Occipital lobe (tissue), 2 donors: ENCODE measurements around the gene TP53AIP1. TPM values are rescaled to one million over a fixed set of nuclear protein-coding genes. Genes with fewer than 3 reads are reported as not detected.
"Not testable (repeated sequence)": the region's sequence is repeated elsewhere in the genome, so short reads cannot be mapped to it uniquely, and the experiment has no call there.

Experiments
- DNase-seq: peaks from one replicate; lab custom pipeline; 2025; lab: John Stamatoyannopoulos, UW
- total RNA-seq: library from RNA; depleted of rRNA; stranded (reverse); fragments of >200 nt; gene quantifications from one replicate; pipeline ENCODE4 v1.2.3, GENCODE V29; 2014

TP53AIP1 gene
- total RNA-seq, 1 donor from 2014 or later, result 0.47 TPM

DNA sequence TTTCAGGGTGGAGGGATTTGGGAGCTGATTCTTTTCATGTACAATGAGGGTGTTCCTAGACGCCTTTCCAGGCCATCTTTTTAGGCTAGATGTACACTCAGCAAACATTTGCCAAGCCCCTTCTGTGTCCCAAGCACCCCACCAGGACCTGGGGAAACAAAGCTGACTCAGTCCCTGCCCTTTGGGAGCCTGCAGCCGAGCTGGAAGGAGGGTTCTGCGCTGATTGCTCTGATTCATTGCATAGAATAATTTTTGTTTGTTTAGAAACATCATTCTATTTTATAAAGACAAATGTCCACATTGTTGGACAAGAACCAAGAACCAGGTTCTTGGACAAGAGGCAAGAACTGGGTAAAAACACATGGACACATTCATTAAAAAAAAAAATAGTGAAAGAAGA lies 16.7 kb downstream of the TP53AIP1 start:
- DNase-seq, result no peak

DNA sequence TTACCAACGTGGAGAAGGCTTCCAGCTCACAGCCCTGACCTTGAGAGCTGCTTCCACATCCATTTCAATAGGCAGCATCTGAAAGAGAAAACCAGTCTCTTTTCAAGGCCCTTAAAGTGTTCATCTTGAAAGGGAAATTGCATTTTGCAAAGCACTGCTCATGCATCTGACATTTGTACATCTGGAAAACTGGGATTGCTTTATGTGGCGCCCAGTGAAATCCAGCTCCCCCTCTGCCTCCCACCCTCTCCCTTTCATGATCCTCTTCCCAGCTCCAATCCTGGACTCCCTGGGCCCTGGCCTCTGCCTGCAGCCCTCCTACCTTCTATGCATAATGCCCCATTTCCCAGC lies 17.4 kb downstream of the TP53AIP1 start:
- DNase-seq, result no peak

DNA sequence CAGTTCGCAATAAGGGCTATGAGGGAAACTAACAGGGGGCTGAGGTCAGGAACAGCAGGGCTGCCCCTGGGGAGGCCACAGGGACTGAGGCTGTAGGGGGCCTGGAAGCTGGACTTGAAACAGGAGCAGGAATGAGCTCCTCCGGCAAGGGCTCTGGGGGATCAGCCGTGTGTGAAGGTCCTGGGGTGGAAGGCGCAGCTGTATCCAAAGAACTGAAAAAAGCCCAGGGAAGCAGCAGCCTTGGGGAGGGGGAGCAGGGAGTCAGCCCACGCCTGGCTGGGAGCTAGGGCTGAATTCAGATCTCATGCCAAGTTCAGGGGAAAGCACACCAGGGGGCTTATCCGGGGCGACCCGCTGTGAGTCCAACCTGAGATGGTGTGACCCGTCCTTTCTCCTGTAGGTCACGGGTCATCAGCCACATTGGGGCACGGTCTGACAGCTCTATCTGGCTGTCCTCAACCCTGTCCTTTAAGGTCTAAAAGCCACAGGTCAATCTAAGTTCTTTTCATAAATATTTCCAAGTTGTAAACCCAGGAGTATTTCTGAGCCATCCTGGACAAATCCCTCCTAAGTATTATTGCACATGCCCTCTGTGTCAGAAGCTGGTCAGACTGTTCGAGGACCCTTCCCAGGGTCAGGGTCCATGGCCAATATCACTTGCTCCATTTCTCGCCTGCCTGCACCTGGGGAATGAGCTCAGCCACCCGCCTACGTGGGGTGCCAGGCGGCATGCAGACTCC lies 18.0 kb downstream of the TP53AIP1 start:
- no peak for DNase-seq

DNA sequence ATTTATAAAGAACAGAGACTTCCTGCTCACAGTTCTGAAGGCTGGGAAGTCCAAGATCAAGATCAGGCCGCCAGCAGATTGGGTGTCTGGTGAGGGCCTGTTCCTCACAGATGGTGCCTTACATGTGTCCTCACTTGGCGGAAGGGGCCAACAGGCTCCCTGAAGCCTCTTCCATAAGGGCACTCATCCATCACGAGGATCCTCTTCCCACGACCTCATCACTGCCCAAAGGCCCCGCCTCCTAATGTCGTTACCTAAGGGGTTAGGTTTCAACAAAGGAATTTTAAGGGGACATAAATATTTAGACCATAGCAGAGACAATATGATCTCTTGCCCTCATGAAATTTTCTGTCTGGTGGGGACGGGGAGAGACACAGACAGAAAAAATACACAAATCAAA lies 18.6 kb downstream of the TP53AIP1 start:
- no peak for DNase-seq

DNA sequence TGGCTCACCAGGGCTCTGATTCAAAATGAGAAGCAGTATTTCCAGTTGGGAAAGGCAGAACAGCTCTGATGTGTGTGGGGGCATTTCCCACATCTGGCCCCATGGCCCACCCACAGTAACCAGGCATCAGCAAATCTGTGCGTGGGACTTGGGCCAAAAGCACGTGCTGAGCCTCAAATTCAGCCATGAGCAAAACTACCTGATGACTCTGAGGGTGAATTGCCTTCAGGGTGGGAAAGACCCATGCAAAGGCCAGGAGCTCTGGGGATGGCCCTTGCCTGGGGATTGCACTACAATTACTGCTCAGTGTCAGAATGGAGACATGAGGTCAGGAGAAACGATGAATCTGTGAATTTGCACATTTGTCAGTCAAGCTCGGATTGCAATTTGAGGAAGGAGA lies 20.9 kb downstream of the TP53AIP1 start:
- no peak for DNase-seq

GRCh38 chr11:128920666-128921065 lies 22.0 kb downstream of the TP53AIP1 start:
- DNase-seq, result no peak

- DNase-seq, result not testable (repeated sequence)
These were observed 23.0 kb downstream of the TP53AIP1 start for GRCh38 chr11:128919635-128920034.

DNA sequence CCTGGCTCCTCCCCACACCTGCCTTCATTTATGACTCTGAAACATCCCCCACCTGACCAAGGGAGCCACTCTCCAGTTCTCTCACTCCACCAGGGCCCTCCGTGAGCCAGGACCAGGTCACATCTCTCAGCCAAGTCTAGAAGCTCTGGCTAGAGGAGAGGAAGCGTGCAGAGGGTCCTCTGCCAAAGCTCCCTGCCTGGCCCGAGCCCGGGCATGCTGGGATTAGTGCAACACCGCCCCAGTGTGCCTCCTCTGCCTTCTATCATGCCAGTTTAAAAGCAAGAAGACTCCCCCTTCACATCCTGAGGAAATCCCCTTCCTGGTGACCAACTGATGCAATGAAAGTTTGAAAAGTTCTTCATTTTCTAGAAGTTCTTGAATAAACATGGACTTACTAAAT lies 23.5 kb downstream of the TP53AIP1 start:
- no peak for DNase-seq

DNA sequence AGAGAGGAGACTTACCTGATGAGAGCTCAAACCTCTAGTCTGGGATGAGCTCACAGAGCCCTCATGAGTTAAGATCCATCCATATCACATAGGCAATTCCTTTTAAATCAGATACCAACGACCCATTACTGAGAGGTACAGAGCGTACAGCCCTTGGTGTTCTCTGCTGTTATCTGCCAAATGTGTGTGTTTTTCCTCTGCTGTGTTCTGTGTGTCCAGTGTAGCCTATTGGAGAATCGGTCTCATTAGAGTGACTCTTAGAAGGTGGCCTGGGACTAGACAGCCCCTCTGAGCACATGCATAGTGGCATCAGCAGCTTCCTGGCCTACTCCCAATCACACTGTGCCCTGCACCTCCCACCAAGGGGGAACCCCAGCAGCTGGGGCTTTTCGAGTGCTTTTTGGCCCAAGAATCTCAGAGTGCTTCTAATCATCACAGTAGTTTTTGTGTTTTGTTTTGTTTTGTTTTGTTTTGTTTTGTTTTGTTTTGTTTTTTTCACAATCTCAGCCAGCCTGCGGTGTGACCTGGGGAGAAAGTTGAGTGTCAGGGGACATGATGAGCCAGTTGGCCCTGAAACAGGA lies 25.4 kb downstream of the TP53AIP1 start:
- DNase-seq, result no peak

DNA sequence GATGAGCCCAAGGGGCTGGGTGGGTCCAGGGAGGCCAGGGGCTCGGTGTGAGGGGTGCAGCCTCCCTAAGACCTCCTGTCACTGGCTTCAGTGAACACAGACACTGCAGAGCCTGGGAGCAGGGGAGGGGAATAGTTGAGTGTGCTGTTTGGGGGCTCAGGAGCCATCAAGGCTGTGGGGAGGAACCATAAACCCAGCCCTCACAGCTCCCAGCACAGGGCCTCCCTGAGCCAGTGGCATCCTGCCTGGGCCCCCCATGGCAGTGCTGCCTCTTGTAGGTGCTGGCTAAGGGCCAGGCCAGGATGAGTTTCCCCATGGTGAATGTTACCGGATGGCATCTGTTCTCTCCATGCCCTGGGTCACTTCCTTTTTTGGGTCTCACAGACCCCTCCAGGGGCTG lies 26.0 kb downstream of the TP53AIP1 start:
- no peak for DNase-seq

- DNase-seq, result no peak
These were observed 26.6 kb downstream of the TP53AIP1 start for GRCh38 chr11:128916037-128916572.

GRCh38 chr11:128915149-128915521 lies 27.5 kb downstream of the TP53AIP1 start:
- DNase-seq, result no peak

DNA sequence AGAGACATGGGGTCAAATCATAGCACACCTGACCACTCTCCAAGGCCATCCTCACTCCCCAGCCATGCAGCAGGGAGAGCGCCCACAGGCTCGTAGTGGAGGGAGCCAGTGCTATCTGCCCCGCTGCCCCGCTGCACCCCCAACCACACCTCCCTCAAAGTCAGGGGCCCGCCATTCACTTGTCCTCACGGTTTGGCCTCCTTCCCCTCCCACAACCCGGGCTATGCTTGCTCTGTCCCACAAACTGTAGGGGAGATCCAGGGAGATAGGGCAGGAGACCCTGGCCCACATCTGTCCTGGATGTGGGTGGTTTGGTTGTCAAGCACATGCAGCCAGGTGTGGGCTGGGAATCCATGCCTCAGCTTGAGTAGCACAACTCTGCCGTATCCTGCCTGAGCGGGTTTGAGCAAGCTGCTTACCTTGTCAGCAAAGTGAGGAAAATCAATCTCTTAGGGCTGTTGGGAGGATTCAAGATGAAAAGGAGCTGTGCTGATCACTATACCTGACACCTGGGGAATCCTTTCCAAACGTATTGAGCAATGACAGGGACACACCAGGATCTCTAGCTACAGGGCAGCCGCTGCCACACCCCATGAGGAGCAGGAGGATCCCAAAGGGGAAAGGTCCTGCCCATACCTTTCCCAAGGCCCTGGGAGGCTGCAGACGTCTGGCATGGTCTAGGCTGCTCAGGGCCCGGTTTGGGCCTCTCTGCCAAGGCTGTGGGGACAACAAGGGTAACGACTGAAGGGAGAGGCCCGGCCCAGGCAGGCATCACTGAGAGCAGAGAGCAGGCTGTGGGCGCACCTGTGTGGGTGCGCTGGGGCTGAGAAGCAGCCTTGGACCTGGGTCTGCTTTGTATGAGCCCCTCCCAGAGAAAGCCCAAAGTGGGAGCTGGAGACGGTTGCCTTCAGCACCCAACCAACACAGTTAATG lies 28.2 kb downstream of the TP53AIP1 start:
- DNase-seq, result no peak

- no peak for DNase-seq
These were observed 28.9 kb downstream of the TP53AIP1 start for GRCh38 chr11:128913806-128914205.

DNA sequence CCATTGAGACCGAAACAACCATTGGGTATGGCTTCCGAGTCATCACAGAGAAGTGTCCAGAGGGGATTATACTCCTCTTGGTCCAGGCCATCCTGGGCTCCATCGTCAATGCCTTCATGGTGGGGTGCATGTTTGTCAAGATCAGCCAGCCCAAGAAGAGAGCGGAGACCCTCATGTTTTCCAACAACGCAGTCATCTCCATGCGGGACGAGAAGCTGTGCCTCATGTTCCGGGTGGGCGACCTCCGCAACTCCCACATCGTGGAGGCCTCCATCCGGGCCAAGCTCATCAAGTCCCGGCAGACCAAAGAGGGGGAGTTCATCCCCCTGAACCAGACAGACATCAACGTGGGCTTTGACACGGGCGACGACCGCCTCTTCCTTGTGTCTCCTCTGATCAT lies 31.0 kb downstream of the TP53AIP1 start:
- no peak for DNase-seq

- DNase-seq, result no peak
These were observed 31.4 kb downstream of the TP53AIP1 start for GRCh38 chr11:128911239-128911638.

GRCh38 chr11:128910576-128910975 lies 32.1 kb downstream of the TP53AIP1 start:
- DNase-seq, result no peak

GRCh38 chr11:128909438-128910125 lies 33.1 kb downstream of the TP53AIP1 start:
- no peak for DNase-seq

DNA sequence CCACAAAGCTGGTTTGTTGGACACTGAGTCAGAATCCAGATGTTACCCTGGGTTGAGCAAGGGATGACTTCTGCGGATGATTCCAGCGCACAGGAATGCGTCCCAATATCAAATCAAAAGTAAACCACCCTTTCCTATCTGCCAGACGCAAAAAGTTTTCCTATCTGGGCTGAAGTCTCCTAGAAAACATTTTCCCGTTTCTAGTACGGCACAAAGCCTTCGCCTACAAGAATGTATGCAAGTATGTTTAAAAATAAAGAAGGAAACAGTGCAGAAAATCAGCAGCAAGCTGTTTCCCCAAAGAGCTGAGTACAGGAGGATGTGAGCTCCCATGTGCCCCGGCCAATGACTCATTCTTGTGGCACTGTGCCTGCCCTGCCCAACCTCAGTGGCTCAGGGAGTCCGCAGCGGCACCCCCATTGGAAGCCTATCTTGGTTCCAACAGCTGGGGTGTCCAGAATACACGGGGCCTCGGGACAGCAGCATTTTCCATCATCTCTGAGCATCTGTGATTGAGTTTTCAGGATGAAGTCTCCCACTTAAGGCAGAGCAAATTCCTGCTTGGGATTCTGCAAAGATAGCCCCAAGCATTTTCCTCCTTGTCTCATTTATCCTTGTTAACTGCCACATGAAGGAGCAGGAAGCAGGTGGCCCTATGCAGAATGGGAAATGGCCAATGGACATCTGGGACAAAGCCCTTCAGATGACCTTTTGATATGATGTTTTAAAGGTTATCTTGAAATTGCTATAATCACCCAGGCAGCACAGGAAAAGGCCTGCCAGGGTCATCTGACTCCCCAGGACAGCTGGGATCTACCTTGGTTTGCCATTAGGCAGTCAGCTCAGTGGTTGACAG lies 34.1 kb downstream of the TP53AIP1 start:
- DNase-seq, result peak; percentile 30

DNA sequence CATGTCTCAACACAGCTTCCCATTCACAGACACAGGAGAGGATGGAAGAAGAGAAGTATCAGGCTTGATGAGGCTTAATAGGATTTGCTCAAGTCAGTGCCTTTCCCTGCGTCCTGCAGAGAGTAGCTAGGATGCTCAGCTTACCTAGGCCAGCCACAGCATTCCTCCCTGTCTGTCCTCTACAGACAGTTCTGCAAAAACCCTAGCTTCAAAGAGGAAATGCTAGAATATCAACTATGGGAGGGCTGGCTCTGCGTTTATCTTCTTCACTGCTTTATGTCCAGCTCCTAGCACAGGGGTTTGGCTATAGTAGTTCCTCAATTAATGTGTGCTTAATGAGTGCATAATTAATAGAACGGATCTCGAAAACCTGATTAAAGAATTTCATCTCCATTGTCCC lies 35.1 kb downstream of the TP53AIP1 start:
- no peak for DNase-seq
